SK-N-DZ (cell line): ENCODE results near the gene CNFN.

Experiments used
- DNase-seq: peaks from one replicate; pipeline ENCODE4 v3.0.0-alpha.2; 2015; ENCODE audit warnings: low spot score

The CNFN gene

GRCh38 chr19:42375415-42376176 is 14.5 kb downstream of the CNFN start:
- DNase-seq, result no peak

- DNase-seq, result no peak
Measured at GRCh38 chr19:42374826-42375376, 15.2 kb downstream of the CNFN start.

GRCh38 chr19:42370626-42371175 is 19.4 kb downstream of the CNFN start:
- DNase-seq, result no peak

GRCh38 chr19:42370068-42370520 is 20.0 kb downstream of the CNFN start:
- DNase-seq, result no peak

GRCh38 chr19:42369433-42370067 is 20.5 kb downstream of the CNFN start:
- no peak for DNase-seq

- no peak for DNase-seq
Measured at GRCh38 chr19:42368765-42369164, 21.3 kb downstream of the CNFN start.

GRCh38 chr19:42368360-42368759 is 21.7 kb downstream of the CNFN start:
- DNase-seq, result no peak

GRCh38 chr19:42367929-42368328 is 22.2 kb downstream of the CNFN start:
- DNase-seq, result no peak

- DNase-seq, result no peak
Measured at GRCh38 chr19:42366673-42367072, 23.4 kb downstream of the CNFN start.

- DNase-seq, result no peak
Measured at GRCh38 chr19:42363614-42364346, 26.3 kb downstream of the CNFN start.

GRCh38 chr19:42362891-42363440 is 27.1 kb downstream of the CNFN start:
- no peak for DNase-seq

GRCh38 chr19:42362342-42362741 is 27.8 kb downstream of the CNFN start:
- no peak for DNase-seq

- no peak for DNase-seq
Measured at GRCh38 chr19:42361545-42361910, 28.6 kb downstream of the CNFN start.

GRCh38 chr19:42360787-42361544 is 29.1 kb downstream of the CNFN start:
- no peak for DNase-seq

GRCh38 chr19:42357290-42357689 is 32.8 kb downstream of the CNFN start:
- DNase-seq, result no peak

GRCh38 chr19:42356686-42357085 is 33.4 kb downstream of the CNFN start:
- DNase-seq, result no peak

GRCh38 chr19:42355896-42356295 is 34.2 kb downstream of the CNFN start:
- no peak for DNase-seq

- DNase-seq, result no peak
Measured at GRCh38 chr19:42353341-42354015, 36.6 kb downstream of the CNFN start.

GRCh38 chr19:42352301-42353259 is 37.5 kb downstream of the CNFN start:
- no peak for DNase-seq
